Measurements from ENCODE around the gene NELL2.
"Not testable (repeated sequence)": the region's sequence is repeated elsewhere in the genome, so short reads cannot be mapped to it uniquely, and the experiment has no call there.

Gene NELL2

DNA sequence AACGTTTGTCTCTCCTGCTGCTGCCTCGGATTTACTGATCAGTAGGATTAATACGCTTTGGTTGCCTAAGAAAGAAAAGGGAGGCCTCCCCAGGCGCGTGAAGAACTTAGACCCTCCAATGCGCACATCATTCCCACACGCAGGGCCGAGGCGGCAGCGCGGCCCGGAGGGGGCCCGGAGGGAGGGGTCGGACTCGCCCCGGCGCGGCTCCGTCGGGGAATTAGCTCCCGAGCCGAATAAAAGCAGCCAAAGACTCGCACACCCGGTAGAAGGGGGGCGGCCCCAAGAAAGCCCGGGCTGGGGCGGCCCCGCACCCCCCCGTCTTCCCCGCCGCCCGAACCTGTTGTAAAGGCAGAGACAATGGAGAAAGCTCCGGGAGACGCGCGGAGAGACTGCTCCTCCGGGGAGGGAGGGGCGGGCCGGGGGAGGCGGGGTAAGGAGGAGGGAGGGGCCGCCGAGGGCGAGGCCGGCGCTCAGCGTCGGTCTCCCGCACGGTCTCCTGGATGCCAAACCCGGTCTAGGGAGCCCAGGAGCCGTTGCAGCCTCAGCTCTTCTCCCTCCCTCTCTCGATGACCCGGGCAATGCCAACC is at the start of gene NELL2:
Gene NELL2, minus strand, starts transcription at position 362 of the 590 bp plus-strand sequence. CDS start 446 bp downstream, outside the sequence.
- DNase-seq (ENCODE audit: low read depth), result peak; percentile 33

GRCh38 chr12:44921736-44922135 is 45.6 kb upstream of the NELL2 start:
- DNase-seq (ENCODE audit: low read depth), result no peak

DNA sequence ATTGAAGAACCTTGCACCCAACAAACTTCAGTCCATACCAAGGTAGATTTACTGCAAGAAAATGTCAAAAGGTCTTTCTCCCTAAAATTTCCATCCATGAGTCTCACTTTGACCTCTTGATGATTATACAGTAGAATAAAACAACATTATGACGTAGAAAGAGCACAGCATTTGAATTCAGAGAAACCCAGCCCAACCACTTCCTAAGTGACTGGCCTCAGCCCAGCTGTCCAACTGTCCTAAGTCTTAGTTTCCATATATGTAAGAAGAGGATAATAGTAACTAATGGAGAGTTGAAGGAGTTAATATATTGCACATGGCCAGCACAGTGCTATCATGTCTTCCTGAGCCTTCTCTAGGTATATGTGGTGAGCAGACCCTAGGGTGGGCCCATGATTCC is 41.0 kb upstream of the NELL2 start:
- DNase-seq (ENCODE audit: low read depth), result no peak

- no peak for DNase-seq (ENCODE audit: low read depth)
These were observed 39.8 kb upstream of the NELL2 start for GRCh38 chr12:44915958-44916357.

- DNase-seq (ENCODE audit: low read depth), result no peak
These were observed 28.2 kb upstream of the NELL2 start for GRCh38 chr12:44904321-44904720.

- not testable (repeated sequence) for DNase-seq (ENCODE audit: low read depth)
These were observed 22.0 kb upstream of the NELL2 start for GRCh38 chr12:44898108-44898507.

DNA sequence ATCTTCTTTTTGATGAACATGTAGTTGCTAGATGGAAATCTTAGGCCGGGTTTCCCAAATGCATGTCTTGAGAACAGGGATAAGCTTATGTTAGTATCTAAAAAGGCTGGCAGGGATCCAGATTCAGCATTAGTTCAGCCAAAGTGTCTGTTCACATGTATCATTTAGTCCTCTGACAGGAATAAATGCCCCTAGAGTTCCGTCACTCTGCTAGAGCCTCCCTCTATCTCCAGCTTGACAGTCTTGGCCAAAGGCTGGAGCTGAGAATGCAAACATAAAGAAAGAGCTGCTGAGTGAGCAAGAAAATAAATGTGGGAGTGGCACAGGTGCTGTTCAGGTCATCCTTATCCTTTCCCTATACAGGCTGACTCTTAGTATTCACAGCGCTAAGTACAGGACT is 13.8 kb upstream of the NELL2 start:
- no peak for DNase-seq (ENCODE audit: low read depth)

DNA sequence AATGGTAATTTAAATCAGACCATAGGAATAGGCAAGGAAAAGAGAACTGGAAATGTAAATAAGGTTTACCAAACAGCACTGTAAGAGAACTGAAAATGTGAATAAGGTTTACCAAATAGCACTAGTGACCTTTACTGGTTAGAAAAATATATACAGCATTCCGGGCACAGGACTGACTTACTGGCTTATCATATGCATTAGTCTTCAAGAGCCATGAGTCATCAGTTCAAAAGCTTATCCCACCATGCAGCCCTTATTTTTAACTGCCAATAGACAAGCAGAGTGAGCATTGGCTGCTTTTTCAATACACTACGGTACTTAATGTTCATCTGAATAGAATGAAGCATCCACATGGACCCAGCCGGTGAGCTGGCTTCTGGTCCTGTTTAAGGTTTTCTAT is 13.0 kb upstream of the NELL2 start:
- DNase-seq (ENCODE audit: low read depth), result no peak

DNA sequence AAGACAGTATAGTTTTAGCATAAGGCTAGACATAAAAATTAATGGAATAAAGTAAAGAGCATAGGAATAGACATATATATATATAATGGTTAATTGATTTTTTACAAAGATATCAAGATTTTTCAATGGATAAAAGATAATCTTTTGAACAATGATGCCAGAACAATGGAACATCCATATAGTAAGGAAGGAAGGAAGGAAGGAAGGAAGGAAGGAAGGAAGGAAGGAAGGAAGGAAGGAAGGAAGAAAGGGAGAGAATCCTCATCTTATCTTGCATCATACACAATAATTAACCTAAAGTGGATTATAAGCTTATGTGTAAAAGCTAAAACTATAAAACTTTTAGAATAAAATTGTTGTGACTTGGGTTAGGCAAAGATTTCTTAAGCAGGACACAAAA is 9.8 kb upstream of the NELL2 start:
- DNase-seq (ENCODE audit: low read depth), result no peak

DNA sequence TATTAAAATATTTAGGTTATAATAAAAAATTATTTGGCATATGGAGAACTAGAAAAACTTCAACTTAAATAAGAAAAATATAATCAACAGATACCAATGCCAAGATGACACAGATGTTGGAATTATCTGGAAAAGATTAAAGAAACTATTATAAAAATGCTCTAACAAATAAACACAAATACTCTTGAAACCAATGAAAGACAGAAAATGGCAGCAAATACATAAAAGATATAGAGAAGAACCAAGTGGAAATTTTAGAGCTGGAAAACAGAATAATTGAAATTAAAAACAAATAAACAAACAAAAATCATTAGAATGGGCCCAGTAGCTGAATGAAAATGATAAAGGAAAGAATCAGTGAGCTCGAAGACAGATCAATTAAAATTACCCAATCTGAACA is 5.1 kb upstream of the NELL2 start:
- DNase-seq (ENCODE audit: low read depth), result no peak

DNA sequence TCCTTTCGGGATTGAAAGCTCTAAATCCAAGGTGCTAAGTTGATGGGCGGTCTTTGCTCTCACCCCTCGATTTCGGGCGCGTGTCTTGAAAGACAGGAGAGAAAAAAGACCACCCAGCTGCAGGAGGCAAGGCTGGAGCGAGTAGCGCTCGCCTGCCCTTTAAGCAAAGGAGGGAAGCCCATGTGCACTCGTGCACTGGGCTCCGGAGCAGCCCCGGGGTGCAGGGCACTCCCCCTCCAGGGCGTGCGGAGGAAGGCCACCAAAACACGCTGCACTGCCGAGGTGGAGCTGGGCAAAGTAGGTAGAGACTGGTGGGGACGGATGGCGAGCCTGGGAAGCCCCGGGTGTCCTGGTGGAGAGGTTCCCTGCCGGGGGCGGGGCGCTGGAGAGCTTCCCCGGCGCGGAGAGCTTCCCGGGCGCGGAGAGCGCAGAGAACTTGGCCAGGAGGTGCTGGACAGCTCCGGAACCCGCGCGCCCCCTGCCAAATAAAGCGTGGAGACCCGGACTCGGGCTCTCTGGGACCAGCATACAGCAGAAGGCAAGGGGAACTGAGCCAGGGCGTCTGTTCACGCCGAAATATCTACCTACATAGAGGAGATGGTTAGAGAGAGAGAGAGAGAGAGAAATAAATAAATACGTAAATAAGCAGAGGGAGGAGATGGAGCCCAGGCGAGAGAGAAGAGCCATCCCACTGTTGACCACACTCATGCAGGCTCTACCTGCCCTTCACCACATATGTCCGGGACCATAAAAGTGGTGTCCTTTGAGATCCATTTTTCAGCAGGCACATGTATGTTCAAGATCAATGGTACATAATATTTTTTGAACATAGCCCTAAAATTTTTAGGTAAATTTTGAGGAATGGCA is 662 bp upstream of the NELL2 start:
- DNase-seq (ENCODE audit: low read depth), result peak; percentile 9

- no peak for DNase-seq (ENCODE audit: low read depth)
These were observed 630 bp downstream of the NELL2 start for GRCh38 chr12:44875417-44875953.

- DNase-seq (ENCODE audit: low read depth), result no peak
These were observed 1.1 kb downstream of the NELL2 start for GRCh38 chr12:44874981-44875416.

- peak; percentile 12 for DNase-seq (ENCODE audit: low read depth)
These were observed 2.2 kb downstream of the NELL2 start for GRCh38 chr12:44873898-44874297.

GRCh38 chr12:44869503-44869902 is 6.6 kb downstream of the NELL2 start:
- no peak for DNase-seq (ENCODE audit: low read depth)

- no peak for DNase-seq (ENCODE audit: low read depth)
These were observed 12.2 kb downstream of the NELL2 start for GRCh38 chr12:44863867-44864266.

- no peak for DNase-seq (ENCODE audit: low read depth)
These were observed 16.0 kb downstream of the NELL2 start for GRCh38 chr12:44859998-44860689.

- no peak for DNase-seq (ENCODE audit: low read depth)
These were observed 17.8 kb downstream of the NELL2 start for GRCh38 chr12:44858226-44858855.

- no peak for DNase-seq (ENCODE audit: low read depth)
These were observed 23.6 kb downstream of the NELL2 start for GRCh38 chr12:44852483-44852882.

- DNase-seq (ENCODE audit: low read depth), result no peak
These were observed 24.5 kb downstream of the NELL2 start for GRCh38 chr12:44851586-44851985.

- no peak for DNase-seq (ENCODE audit: low read depth)
These were observed 27.4 kb downstream of the NELL2 start for GRCh38 chr12:44848703-44849085.
